Measurements from ENCODE around the gene RFESD. TPM values are rescaled to one million over a fixed set of nuclear protein-coding genes. Genes with fewer than 3 reads are reported as not detected.

Gene RFESD
- total and polyA plus RNA-seq, 8 donors: 1.7 to 3.2 (median 2.0) TPM; not detected in 4

- intact Hi-C loops (cut with DNase I; ENCODE audit: low total_unique reads): loop anchor here (10.0 kb wide), 2 partner anchors 135 to 195 kb away; no protein-coding TSS in a partner anchor
- Histone ChIP-seq H3K4me3 (no peak overlapping the region), H3K9me3 (no peaks in the 10 kb centered on the region), H3K4me1 (peaks cover 7 to 22% (median 15%) of the 10 kb centered on the region in 4 donors), H3K27me3 (no peaks in the 10 kb centered on the region), H3K36me3 (peaks cover 0 to 13% (median 5%) of the 10 kb centered on the region in 4 donors), H3K27ac (no peak overlapping the region)
- DNase-seq: no peak
- TF ChIP-seq CTCF (IDR thresholded peaks at IDR 0.05) (no peak), POLR2A (IDR thresholded peaks at IDR 0.05) (no peak), POLR2AphosphoS5 (IDR thresholded peaks at IDR 0.05) (no peak), EP300 (IDR thresholded peaks at IDR 0.05) (no peak)
Observed at GRCh38 chr5:95649842-95650620, 3.5 kb downstream of the RFESD start.

- intact Hi-C loops (cut with DNase I; ENCODE audit: low total_unique reads): no loop called here
- TF ChIP-seq CTCF (IDR thresholded peaks at IDR 0.05) (no peak), POLR2AphosphoS5 (IDR thresholded peaks at IDR 0.05) (no peak), POLR2A (IDR thresholded peaks at IDR 0.05) (no peak)
- no peak overlapping the region for H3K27ac ChIP-seq
- no peak for DNase-seq
- peaks cover 0 to 8% (median 4%) of the 10 kb centered on the region in 4 donors for H3K4me1 ChIP-seq
- H3K9me3 ChIP-seq: no peaks in the 10 kb centered on the region
- no peaks in the 10 kb centered on the region for H3K27me3 ChIP-seq
- H3K4me3 ChIP-seq: no peak overlapping the region
- WGBS, 5 donors: 89 to 96% (median 91%) methylated on average over 1 of the region's 1 CpG
- peaks cover 0 to 21% (median 5%) of the 10 kb centered on the region in 4 donors for H3K36me3 ChIP-seq
Observed at GRCh38 chr5:95652849-95653248, 6.3 kb downstream of the RFESD start.

- Histone ChIP-seq H3K27ac (no peak overlapping the region), H3K9me3 (no peaks in the 10 kb centered on the region), H3K4me1 (no peaks in the 10 kb centered on the region), H3K4me3 (no peak overlapping the region), H3K27me3 (no peaks in the 10 kb centered on the region), H3K36me3 (peaks cover 0 to 21% (median 5%) of the 10 kb centered on the region in 4 donors)
- no peak for DNase-seq
- TF ChIP-seq POLR2AphosphoS5 (IDR thresholded peaks at IDR 0.05): no peak
- TF ChIP-seq CTCF (IDR thresholded peaks at IDR 0.05): no peak
- TF ChIP-seq POLR2A (IDR thresholded peaks at IDR 0.05): no peak
- no peak for TF ChIP-seq EP300 (IDR thresholded peaks at IDR 0.05)
- 92 to 97% (median 94%) methylated on average over 3 of the region's 3 CpGs for WGBS, 5 donors
- intact Hi-C loops (cut with DNase I; ENCODE audit: low total_unique reads): no loop called here
Observed at GRCh38 chr5:95654196-95654595, 7.6 kb downstream of the RFESD start.

- intact Hi-C loops (cut with DNase I; ENCODE audit: low total_unique reads): no loop called here
- WGBS, 5 donors: 35 to 70% (median 55%) methylated on average over 1 of the region's 1 CpG
- DNase-seq: no peak
Observed at GRCh38 chr5:95655575-95655974, 9.0 kb downstream of the RFESD start.

More at GRCh38 chr5:95655575-95655974, 9.0 kb downstream of the RFESD start:
- no peak overlapping the region for H3K4me3 ChIP-seq
- H3K27me3 ChIP-seq: no peaks in the 10 kb centered on the region
- no peaks in the 10 kb centered on the region for H3K9me3 ChIP-seq
- H3K27ac ChIP-seq: no peak overlapping the region
- H3K36me3 ChIP-seq: peaks cover 0 to 21% (median 5%) of the 10 kb centered on the region in 4 donors
- H3K4me1 ChIP-seq: no peaks in the 10 kb centered on the region
- TF ChIP-seq CTCF (IDR thresholded peaks at IDR 0.05) (no peak), EP300 (IDR thresholded peaks at IDR 0.05) (no peak)

Measured in stomach (tissue), 9 donors.